Measurements from ENCODE around the gene CRIP2. TPM values are rescaled to one million over a fixed set of nuclear protein-coding genes. Genes with fewer than 3 reads are reported as not detected.
A peak's percentile ranks its signal among the peaks of the same experiment; 100 is the strongest.

CRIP2 gene
- total RNA-seq, 1 donor from 2014 or later: 23.8 TPM

DNA sequence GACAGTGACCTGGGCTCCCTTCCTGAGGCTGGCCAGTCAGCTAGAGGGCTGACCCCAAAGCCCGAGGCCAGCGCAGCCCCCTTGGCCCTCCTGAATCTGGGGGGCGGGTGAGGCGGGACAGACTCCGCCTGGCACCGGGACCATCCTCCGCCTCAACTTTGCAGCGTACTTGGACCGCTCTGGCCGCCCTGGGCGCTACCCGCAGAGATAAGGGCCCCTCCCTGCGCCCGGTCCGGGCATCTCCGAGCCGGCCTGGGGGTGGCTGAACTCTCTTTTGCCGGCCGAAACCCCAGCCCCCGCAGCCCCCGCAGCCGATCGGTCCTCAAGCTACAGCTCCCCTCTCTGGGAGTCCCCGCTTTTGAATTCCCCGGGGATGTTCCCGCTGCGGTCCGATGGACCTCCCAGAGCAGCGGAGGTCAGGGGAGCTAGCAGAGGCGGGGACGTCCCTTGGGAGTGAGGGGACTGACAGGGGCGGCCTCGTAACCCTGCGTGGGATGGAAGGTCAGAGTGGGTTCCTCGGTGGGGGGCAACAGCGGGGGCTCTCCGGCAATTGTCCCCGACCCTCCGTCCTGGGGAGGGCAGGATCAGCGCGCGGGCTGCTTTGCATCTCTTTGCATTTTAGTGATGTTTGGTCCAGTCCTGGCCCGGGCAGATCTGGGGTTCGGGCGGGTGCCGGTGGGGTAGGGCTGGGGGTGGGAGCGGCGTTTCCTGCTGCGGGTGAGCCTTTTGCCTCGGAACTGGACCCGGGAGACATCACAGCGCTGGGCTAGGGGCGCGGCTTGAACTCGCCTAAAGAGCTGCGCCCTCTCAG is 11.7 kb downstream of the CRIP2 start, which contains the start of gene CRIP1:
CRIP1 (plus strand) TSS at position 724 of the 811 bp plus-strand sequence. CDS start 374 bp downstream, outside the sequence.
- DNase-seq (ENCODE audit: low spot score) (no peak), ATAC-seq (no peak)

DNA sequence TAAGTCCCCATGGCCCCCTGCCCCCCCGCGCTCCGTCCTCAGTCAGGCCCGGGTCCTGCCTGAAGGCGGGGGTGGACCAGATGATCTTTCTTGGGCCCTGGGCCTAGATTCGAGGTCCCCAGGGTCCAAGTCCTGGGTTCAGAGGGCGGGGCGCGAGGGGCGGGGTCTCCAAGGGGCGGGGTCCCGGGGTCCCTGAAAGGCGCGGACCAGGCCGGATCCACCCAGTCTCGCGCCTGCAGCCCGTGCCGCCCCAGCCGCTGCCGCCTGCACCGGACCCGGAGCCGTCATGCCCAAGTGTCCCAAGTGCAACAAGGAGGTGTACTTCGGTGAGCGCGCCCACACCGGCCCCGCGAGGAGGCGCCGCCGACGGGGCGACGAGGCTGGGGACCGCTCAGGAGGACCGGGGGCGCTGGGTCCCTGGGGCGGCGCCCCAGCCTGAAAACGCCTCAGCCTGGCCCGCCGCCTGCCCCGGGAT is 12.4 kb downstream of the CRIP2 start:
- DNase-seq (ENCODE audit: low spot score) (no peak), ATAC-seq (no peak)

DNA sequence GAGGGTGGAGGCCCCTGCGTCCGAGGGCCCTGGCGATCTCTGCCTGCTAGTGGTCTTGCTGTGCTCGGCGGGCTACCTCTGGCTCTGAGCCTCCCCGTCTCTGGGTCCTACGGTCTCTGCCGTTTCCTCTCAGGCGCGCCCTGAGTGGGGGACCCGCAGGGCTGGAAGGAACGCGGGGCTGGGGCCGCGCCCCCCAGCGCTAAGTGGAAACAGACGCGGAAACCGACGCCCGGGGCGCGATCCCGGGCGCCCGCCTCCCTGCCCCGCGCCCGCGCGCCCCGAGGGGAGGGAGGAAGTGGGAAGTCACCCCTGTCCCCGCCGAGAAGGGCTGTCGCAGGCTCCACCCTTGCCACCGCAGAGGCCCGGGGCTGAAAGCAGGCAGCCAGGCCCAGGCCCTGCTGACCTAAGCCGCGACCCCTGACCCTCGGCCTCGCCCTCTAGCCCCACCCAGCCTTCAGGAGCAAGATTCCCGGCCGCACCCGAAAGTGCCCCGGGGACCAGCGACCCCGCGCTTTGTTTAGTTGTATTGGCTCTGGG is 12.9 kb downstream of the CRIP2 start:
- DNase-seq (ENCODE audit: low spot score): no peak

DNA sequence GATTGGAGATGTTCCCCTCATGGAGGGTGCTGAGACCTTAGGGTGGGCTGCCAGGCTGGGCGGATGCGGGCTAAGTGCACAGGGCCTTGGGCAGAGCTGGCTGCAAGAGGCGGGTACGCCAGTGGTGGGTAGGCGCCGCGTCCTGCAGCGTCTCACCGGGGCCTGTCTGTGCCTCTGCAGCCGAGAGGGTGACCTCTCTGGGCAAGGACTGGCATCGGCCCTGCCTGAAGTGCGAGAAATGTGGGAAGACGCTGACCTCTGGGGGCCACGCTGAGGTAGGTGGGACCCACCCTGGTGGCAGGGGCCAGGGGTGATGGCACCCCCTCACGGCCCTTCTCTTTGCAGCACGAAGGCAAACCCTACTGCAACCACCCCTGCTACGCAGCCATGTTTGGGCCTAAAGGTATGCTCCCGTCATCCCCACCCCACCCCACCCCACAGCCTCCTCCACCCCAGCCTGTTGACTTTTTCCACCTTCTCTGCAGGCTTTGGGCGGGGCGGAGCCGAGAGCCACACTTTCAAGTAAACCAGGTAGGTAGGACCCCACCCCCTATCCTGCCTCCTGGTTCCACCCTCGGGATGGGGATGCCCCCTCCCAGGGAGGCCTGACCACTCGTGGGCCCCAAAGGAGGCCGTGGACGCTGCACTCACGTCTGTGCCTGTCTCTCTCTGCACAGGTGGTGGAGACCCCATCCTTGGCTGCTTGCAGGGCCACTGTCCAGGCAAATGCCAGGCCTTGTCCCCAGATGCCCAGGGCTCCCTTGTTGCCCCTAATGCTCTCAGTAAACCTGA is 13.6 kb downstream of the CRIP2 start:
- DNase-seq (ENCODE audit: low spot score) (no peak), ATAC-seq (no peak)

More for the DNA sequence above, 12.9 kb downstream of the CRIP2 start:
- no peak for ATAC-seq

DNA sequence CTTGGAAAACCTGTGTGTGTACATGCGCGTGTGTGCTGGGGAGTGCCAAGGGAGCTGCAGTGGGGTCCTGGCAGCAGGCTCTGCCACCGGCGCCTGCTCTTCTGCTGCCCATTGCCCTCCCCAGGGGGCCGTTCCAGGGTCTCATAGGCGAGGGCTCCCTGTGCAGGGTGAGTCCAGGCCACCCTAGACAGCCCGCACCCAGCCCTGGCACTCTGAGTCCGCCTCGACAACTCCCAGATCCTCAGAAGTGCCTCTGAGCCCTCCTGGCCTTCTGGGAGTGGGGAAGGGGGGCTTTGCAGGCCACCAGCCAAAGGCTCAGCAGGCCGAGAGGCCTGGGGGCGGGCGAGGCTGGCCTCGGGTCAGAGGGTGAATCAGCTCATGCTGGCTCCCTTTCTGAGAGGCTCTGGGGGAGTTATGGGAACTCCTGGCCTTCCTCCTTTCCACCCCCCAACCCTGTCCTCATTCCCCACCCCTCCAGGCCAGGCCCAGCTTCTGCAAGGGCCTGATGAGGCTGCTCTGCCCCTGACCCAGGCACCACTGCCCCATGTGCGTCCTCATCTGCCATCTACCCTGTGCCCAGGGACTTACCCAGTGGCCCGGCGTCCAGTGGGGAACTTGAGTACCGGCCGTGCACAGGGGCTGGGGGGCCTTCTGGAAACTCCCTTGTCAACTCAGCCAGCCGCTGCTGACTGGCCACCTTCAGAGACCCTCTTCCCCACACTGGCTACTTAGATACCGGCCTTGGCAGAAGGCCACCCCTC is 14.3 kb downstream of the CRIP2 start:
- no peak for ATAC-seq
- no peak for DNase-seq (ENCODE audit: low spot score)

DNA sequence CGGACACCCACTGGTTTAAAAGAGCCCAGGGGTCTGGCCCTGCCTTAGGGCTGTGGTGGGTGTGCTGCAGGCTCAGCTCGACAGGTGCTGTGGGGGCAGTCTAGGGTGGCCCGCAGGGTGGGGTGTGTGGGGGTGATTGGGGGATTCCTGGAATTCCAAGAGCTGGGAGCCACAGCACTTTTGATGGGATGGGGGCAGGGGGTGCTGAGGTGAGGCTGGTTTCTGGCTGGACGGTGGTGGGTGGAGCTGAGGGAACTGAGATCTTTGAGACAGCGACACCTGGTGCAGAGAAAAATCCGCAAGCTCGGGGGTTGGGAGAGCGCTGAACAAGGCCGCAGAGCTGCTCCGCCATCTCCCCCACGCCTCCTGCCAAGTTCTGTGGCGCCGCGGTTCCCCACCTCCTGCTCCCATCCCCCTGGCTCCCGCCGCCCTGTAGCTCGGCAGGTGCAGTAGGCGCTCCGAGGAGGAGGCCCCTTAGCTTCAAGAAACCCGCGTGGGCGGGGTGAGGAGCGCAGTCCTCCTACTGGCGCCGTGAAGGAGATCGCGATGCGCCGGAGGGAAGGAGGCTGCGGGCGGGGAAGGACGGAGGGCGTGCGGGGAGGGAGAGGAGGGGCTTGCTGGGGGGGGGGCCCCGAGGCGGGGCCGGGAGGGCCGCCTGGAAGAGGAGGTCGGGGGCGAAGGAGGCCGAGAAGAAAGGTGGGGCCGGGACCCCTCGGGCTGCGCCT is 15.1 kb downstream of the CRIP2 start:
- DNase-seq (ENCODE audit: low spot score) (peak; percentile 83), ATAC-seq (peak; percentile 36)

DNA sequence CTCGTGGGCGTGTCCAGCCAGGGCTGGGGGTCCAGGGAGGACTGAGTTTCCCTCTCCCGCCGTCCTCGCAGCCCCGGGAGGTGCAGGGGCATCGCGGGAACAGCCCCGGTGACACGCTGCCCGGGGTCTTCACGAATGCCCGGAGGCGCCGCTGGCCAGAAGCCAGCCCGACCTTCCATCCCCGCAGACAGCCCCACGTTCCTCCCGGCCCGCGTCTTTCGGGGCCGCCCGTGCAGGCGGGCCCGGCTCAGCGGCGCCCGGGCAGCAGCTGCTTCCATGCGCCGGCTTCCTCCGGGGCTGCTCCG is 15.6 kb downstream of the CRIP2 start:
- ATAC-seq: peak; percentile 1
- DNase-seq (ENCODE audit: low spot score): peak; percentile 70

DNA sequence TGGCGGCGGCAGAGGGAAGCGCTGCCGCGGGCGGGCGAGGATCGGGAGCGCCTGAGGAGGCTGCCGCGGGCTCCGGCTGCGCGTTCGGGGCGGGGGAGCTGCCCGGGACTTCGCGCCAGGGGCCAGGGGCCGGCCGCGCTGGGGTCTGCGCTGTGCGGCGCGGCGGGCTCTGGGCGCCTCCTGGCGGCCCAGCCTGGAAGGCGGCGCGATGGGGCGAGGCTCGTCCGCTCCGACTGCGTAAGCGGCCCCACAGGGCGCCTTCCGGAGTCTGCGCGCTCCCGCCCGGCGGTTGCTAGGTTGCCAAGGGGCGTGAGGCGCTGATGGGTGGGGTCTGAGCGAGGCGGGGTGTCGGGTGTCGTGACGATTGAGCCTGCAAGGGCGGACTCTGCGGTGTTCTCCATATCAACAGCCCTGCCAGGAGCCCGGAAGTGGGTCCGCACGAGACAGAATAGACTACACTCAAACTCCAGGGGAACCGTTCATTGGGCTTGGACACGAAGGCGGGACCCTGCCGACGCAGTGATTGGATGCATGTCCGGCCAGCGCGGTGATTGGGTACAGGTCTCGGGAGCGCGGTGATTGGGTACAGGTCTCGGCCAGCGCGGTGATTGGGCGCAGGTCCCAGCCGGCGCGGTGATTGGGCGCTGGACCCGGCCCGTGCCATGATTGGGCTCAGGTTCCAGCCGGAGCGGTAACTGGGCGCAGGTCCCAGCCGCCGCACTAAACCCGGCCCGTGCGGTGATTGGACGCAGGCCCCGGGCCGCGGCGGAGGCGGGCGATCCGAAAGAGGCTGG is 16.1 kb downstream of the CRIP2 start, which contains the start of gene TEDC1:
TEDC1 (plus strand) TSS at position 675 of the 794 bp plus-strand sequence. CDS start 130 bp downstream, outside the sequence.
- DNase-seq (ENCODE audit: low spot score) (peak; percentile 100), ATAC-seq (peak; percentile 63)

DNA sequence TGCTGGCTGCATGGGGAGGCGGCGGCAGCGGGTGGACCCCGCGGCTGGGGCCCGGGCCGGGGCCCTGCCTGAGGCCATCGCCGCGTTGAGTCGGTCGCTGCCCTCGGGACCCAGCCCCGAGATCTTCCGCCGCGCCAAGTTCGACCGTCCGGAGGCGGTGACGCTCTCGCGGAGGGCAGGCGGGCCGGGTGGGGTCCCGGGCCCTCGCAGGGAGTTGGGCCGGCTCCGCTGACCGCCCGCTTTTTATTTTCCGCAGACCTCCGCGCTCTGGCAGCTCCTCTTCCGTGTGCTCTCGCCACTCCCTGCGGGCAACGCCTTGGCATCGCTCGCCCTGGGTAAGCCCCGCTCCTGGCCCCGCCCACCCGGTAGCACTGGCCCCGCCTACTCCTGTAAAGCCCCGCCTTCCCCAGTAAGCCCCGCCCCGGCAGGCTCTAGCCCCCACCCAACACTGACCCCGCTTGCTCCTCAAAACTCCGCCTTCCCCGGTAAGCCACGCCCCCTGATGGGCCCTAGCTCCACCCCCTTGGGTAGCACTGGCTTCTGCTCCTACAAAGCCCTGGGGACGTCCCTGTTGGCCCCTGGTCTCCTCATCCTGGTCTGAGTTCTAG is 16.8 kb downstream of the CRIP2 start:
- peak; percentile 86 for DNase-seq (ENCODE audit: low spot score)
- ATAC-seq: peak; percentile 23

DNA sequence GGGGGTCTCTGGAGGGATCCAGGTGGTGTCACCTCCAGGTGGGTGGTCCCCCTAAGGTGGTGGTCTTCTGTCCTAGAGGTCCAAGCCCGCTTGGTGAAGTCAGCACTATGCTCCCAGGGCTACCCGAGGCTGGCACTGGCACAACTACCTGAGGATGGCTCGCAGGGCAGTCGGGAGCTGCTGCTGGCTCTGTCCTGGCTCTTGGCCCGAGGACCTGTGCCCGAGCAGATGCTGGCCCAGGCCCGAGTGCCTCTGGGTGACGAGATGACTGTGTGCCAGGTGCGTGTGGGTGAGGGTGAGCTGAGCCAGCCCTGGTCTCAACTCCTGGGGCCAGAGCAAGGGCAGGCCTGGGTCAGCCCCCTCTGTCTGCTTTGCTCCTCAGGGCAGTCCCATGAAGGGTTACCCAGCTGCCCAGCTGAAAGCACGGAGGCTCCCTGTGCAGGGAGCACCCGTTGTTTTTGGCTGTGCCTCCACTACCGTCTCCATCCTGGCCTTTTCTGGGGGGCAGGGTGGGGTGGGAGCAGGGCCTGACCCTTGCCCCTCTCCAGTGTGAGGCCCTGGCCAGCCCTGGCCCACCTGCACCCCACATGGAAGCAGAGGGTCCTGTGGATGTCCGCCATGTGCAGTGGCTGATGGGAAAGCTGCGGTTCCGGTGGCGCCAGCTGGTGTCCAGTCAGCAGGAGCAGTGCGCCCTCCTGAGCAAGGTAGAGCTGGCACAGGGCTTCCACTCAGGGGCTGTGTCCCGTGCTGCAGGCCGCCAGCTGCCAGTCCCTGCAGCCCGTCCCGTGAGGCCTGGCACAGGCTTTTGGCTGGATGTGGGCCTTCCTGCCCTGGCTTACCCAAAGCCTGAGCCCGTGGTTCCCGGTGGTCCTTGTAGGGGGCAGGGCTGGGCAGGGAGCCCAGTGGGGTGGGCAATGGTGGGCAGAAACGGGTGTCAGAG is 17.7 kb downstream of the CRIP2 start:
- DNase-seq (ENCODE audit: low spot score) (peak; percentile 97), ATAC-seq (peak; percentile 31)

DNA sequence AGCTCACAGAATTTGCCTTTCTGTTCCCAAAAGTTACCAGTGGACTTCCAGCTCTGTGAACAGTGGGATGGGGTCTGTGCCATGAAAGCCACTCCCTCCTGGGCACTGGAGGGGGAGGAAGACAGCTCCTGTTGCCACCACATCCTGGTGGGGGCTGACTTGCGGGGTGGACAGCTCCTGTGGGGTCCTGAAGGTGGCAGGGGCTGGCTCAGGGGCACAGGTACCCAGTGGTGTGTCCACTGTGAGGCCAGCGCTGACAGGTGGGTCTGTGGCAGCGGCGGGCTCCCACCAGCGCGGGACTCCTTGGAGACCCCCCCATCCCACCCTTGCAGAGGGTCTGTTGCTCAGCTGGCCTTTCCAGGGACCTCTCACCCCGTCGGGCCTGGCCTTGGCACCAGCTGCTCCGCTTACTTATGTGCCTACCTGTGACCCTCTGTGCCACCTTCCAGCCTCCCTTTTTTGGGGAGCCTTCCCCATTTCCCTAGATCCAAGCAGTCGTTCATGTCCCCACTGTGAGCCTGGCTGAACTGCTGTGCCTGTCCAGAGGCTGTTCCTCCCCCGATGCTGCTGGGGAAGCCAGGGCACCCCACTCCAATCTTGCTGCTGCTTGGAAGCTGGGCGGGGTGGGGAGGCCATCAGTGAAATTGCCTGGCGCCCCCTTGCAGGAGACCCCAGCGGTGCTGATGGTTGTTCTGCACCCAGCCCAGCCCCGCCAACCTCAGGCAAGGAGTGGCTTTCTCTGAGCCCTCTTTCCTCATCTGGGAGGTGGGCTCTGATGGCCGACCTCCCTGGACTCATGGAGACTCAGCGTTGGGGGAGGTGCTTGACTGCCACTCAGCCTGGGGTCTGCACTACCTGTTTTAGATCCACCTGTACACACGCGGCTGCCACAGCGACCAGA is 18.6 kb downstream of the CRIP2 start:
- ATAC-seq (no peak), DNase-seq (ENCODE audit: low spot score) (no peak)

DNA sequence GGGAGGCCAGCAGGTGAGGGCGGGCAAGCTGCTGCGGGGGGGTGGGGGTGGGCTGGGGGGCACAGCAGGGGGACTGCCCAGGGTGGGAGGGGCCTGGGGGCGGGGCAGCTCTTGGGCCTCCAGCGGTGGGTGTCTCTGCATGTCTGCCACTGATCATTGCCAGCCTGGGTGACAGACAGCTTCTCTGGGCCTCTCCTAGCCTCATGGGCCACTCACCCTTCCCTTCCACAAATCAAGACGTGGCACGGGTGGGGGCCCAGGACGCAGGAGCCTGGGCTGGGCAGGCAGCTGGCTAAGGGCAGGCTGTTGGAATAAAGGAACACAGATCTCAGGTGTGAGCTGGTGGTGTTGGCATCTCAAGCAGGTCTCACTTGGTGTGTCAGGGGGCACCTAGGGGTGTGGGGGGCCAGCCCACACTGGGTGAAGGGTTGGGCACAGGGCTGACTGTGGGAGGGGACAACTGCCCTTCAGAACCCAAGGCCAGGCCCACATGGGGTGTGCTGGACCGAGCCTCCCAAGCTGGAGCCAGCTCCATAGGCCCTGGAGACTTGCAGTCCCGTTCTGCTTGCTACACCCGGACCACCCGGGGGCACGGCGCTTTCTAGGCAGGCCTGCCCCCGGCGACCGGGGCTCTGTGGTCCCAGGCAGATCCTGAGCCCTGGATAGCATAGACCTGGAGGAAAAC is 19.4 kb downstream of the CRIP2 start:
- DNase-seq (ENCODE audit: low spot score) (no peak), ATAC-seq (no peak)

DNA sequence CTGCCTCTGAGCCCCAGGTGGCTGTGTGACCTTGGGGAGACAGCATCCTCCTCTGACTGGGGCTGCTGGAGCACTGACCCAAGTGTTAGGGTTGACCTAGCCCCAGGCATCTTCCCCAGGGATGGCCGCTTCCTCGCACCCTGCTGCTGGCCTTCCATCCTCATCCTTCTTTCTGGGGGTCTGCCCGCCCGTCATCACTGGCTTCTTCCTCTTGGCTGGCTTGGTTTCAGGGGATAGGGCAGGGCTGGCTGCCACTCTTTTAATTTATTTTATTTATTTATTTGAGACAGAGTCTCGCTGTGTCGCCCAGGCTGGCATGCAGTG is 19.9 kb downstream of the CRIP2 start:
- no peak for DNase-seq (ENCODE audit: low spot score)
- no peak for ATAC-seq

DNA sequence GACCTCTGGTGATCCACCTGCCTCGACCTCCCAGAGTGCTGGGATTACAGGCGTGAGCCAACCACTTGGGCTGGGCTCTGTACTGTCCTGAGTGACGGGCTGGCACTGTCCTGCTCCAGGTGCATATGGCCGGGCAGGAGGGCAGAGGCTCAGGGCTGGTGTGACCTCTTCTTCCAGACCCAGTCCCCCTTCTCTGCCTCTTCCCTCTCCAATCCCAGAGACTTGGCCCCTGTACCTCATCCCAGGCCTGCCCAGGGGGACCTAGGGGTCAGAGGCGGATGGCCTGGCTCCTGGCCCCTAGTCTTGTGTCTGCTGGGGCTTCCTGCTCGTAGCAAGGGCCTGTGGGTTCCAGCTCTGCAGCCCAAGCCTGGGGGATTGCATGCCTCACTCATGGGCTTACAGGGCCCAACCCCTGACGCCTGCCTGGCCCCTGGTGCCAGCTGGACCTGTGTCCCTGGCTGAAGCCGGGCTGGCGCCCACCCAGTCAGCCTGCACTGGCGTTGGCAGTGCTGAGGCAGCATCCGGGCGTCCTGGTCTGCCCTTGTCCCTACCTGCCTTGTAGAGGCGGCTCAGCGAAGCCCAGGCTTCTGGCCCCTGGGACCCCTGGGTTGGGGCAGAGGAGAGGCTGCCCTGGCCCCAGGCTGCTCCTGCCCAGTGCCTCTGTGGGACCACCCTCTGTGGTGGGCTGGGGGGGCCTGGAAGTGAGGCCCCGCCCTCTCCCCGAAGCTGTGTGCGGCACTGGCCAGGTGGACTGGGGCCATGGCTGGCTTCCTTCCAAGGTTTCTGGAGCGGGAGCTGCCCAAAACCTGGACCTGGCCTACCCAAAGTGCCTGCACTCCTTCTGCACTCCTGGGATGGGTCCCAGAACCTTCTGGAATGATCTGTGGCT is 20.7 kb downstream of the CRIP2 start:
- DNase-seq (ENCODE audit: low spot score) (peak; percentile 97), ATAC-seq (peak; percentile 37)

Measured in left lobe of liver (tissue), 2 donors.